Panc1 (cell line): ENCODE results near the gene FARP1.

ENCODE experiments used
- POLR2AphosphoS5 ChIP-seq: IDR thresholded peaks from 2 replicates; pipeline ENCODE4 v1.6.1; 2012; ENCODE audit warnings: mild to moderate bottlenecking, low read depth, low read length, moderate library complexity
- SIN3A ChIP-seq: IDR thresholded peaks from 2 replicates; pipeline ENCODE4 v1.6.1; 2012; ENCODE audit warnings: low read depth, mild to moderate bottlenecking, low read length, moderate library complexity, borderline replicate concordance; ENCODE audit not compliant: insufficient read depth
- TF ChIP-seq, protein P1 (sequence below): fragments of 450-650 bp; IDR thresholded peaks from 2 replicates; pipeline ENCODE4 v1.5.1; 2017; ENCODE audit warnings: mild to moderate bottlenecking

DNA sequence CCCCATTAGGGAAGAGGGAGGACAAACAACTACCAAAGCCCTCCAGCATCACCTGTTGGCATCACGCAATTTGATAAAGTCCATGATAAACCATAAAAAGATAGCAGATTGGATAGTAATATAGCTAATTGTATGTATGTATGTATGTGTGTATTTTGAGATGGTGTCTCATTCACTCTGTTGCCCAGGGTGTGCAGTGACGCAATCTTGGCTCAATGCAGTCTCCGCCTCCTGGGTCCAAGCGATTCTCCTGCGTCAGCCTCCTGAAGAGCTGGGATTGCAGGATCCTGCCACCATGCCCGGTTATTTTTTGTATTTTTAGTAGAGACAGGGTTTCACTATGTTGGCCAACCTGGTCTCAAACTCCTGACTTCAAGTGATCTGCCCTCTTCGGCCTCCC, 108.8 kb downstream of the FARP1 start:
- TF ChIP-seq, protein P1, sequence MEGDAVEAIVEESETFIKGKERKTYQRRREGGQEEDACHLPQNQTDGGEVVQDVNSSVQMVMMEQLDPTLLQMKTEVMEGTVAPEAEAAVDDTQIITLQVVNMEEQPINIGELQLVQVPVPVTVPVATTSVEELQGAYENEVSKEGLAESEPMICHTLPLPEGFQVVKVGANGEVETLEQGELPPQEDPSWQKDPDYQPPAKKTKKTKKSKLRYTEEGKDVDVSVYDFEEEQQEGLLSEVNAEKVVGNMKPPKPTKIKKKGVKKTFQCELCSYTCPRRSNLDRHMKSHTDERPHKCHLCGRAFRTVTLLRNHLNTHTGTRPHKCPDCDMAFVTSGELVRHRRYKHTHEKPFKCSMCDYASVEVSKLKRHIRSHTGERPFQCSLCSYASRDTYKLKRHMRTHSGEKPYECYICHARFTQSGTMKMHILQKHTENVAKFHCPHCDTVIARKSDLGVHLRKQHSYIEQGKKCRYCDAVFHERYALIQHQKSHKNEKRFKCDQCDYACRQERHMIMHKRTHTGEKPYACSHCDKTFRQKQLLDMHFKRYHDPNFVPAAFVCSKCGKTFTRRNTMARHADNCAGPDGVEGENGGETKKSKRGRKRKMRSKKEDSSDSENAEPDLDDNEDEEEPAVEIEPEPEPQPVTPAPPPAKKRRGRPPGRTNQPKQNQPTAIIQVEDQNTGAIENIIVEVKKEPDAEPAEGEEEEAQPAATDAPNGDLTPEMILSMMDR, result no peak
- TF ChIP-seq POLR2AphosphoS5, result no peak
- TF ChIP-seq SIN3A, result no peak
